ENCODE data around the gene TBC1D8. TPM values are rescaled to one million over a fixed set of nuclear protein-coding genes. Genes with fewer than 3 reads are reported as not detected.

The TBC1D8 gene
- total and polyA plus RNA-seq, 2 of the 13 experiments (the other 11 are each of a cell fraction or from before 2014, with no cell fraction given): 45.1 to 95.4 TPM

DNA sequence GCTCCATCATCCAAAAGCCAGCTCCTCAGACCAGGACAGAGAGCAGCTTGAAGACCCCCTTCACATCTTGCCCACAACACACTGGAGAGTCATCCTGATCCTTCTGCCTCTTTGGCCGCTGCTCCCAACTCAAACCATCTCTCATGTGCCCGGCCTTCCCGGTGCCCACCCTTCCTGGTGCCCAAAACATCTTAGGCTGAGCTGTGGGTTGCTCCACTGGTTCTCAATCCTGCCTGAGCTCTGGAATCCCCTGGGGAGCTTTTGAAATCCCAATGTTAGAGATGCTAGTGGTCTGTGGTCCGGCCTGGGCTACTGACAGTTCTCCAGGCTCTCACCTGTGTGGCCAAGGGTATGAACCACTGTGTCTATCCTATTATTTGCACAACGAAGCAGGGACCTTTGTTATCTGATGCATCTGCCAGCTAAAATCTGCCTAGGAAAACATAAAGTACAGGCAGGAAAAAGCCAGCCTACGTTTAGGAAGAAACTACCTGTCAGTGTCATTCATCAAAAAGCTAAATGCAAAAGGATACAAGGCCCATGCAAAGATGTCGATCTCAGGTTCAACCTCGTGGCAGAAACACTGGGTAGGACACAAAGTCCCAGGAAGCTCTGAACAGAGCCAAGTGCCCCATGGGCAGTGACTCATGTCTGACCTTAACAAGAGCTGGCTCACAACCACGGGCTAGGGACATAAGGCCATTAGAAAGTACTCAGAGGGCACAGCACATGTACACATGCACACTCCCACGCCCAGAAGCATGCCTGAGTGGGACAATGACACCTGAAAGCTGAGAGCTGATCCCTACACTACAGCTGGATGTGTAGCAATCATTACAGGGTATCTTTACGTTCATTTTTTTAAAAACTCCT lies 30.8 kb downstream of the TBC1D8 start (continued):
- TF ChIP-seq, protein P1, sequence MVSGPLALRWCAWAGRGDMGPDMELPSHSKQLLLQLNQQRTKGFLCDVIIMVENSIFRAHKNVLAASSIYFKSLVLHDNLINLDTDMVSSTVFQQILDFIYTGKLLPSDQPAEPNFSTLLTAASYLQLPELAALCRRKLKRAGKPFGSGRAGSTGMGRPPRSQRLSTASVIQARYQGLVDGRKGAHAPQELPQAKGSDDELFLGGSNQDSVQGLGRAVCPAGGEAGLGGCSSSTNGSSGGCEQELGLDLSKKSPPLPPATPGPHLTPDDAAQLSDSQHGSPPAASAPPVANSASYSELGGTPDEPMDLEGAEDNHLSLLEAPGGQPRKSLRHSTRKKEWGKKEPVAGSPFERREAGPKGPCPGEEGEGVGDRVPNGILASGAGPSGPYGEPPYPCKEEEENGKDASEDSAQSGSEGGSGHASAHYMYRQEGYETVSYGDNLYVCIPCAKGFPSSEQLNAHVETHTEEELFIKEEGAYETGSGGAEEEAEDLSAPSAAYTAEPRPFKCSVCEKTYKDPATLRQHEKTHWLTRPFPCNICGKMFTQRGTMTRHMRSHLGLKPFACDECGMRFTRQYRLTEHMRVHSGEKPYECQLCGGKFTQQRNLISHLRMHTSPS (CRISPR knock-in tag; IDR thresholded peaks at IDR 0.05; ENCODE audit: low read depth): peak; percentile 98
- TF ChIP-seq, protein P2, sequence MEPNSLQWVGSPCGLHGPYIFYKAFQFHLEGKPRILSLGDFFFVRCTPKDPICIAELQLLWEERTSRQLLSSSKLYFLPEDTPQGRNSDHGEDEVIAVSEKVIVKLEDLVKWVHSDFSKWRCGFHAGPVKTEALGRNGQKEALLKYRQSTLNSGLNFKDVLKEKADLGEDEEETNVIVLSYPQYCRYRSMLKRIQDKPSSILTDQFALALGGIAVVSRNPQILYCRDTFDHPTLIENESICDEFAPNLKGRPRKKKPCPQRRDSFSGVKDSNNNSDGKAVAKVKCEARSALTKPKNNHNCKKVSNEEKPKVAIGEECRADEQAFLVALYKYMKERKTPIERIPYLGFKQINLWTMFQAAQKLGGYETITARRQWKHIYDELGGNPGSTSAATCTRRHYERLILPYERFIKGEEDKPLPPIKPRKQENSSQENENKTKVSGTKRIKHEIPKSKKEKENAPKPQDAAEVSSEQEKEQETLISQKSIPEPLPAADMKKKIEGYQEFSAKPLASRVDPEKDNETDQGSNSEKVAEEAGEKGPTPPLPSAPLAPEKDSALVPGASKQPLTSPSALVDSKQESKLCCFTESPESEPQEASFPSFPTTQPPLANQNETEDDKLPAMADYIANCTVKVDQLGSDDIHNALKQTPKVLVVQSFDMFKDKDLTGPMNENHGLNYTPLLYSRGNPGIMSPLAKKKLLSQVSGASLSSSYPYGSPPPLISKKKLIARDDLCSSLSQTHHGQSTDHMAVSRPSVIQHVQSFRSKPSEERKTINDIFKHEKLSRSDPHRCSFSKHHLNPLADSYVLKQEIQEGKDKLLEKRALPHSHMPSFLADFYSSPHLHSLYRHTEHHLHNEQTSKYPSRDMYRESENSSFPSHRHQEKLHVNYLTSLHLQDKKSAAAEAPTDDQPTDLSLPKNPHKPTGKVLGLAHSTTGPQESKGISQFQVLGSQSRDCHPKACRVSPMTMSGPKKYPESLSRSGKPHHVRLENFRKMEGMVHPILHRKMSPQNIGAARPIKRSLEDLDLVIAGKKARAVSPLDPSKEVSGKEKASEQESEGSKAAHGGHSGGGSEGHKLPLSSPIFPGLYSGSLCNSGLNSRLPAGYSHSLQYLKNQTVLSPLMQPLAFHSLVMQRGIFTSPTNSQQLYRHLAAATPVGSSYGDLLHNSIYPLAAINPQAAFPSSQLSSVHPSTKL (CRISPR knock-in tag; IDR thresholded peaks at IDR 0.05): peak; percentile 91
- TF ChIP-seq MTA1 (CRISPR knock-in tag; IDR thresholded peaks at IDR 0.05; ENCODE audit: borderline replicate concordance) (peak; percentile 53; the same call in 1 of the 2 replicates), POGZ (CRISPR knock-in tag; IDR thresholded peaks at IDR 0.05) (peak; percentile 89), ARHGAP35 (CRISPR knock-in tag; IDR thresholded peaks at IDR 0.05; ENCODE audit: borderline replicate concordance) (no peak), ADNP (CRISPR knock-in tag; IDR thresholded peaks at IDR 0.05) (0 out of 2 replicates have a peak, but pooled peaks have one; percentile 13), ZNF766 (CRISPR knock-in tag; IDR thresholded peaks at IDR 0.05; ENCODE audit: borderline replicate concordance) (no peak), ZFP90 (CRISPR knock-in tag; IDR thresholded peaks at IDR 0.05; ENCODE audit: borderline replicate concordance) (0 out of 2 replicates have a peak, but pooled peaks have one; percentile 85)
- TF ChIP-seq, protein P3, sequence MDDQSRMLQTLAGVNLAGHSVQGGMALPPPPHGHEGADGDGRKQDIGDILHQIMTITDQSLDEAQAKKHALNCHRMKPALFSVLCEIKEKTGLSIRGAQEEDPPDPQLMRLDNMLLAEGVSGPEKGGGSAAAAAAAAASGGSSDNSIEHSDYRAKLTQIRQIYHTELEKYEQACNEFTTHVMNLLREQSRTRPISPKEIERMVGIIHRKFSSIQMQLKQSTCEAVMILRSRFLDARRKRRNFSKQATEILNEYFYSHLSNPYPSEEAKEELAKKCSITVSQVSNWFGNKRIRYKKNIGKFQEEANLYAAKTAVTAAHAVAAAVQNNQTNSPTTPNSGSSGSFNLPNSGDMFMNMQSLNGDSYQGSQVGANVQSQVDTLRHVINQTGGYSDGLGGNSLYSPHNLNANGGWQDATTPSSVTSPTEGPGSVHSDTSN (CRISPR knock-in tag; IDR thresholded peaks at IDR 0.05; ENCODE audit: borderline replicate concordance): no peak
- TF ChIP-seq, protein P4, sequence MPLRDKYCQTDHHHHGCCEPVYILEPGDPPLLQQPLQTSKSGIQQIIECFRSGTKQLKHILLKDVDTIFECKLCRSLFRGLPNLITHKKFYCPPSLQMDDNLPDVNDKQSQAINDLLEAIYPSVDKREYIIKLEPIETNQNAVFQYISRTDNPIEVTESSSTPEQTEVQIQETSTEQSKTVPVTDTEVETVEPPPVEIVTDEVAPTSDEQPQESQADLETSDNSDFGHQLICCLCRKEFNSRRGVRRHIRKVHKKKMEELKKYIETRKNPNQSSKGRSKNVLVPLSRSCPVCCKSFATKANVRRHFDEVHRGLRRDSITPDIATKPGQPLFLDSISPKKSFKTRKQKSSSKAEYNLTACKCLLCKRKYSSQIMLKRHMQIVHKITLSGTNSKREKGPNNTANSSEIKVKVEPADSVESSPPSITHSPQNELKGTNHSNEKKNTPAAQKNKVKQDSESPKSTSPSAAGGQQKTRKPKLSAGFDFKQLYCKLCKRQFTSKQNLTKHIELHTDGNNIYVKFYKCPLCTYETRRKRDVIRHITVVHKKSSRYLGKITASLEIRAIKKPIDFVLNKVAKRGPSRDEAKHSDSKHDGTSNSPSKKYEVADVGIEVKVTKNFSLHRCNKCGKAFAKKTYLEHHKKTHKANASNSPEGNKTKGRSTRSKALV (CRISPR knock-in tag; IDR thresholded peaks at IDR 0.05): peak; percentile 57; the same call in 1 of the 2 replicates
- TF ChIP-seq, protein P5, sequence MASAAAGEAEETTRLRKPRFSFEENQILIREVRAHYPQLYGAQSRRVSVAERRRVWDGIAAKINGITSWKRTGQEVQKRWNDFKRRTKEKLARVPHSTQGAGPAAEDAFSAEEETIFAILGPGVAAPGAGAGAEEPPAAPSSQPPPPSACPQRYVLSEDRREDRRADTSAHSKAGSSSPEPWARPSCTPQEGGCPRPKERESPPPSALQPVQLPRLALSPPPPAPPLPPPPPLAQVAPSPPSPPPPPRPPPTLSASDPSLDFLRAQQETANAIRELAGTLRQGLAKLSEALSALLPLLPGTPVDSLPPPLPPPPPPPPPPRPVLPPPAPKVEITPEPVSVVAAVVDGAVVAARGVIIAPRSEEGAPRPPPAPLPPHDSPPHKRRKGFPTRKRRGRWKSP (CRISPR knock-in tag; IDR thresholded peaks at IDR 0.05): peak; percentile 76; the same call in 1 of the 2 replicates

Measured in HepG2 (cell line).